KG1 (cell line): Measurements from ENCODE around the gene YTHDF1.

ENCODE experiments used
- DNase-seq: peaks from one replicate; lab custom pipeline; 2025; lab: John Stamatoyannopoulos, UW

The YTHDF1 gene

GRCh38 chr20:63208346-63208909 is 7.5 kb downstream of the YTHDF1 start:
- no peak for DNase-seq

GRCh38 chr20:63206878-63207277 is 9.1 kb downstream of the YTHDF1 start:
- no peak for DNase-seq

- DNase-seq, result no peak
Measured at GRCh38 chr20:63205896-63206295, 10.0 kb downstream of the YTHDF1 start.

GRCh38 chr20:63204362-63204761 is 11.6 kb downstream of the YTHDF1 start:
- DNase-seq, result no peak

- no peak for DNase-seq
Measured at GRCh38 chr20:63202811-63203526, 13.0 kb downstream of the YTHDF1 start.

- DNase-seq, result no peak
Measured at GRCh38 chr20:63202021-63202420, 13.9 kb downstream of the YTHDF1 start.

- no peak for DNase-seq
Measured at GRCh38 chr20:63198606-63199005, 17.3 kb downstream of the YTHDF1 start.

GRCh38 chr20:63196768-63197470 is 19.0 kb downstream of the YTHDF1 start:
- no peak for DNase-seq

GRCh38 chr20:63194797-63195173 is 21.1 kb downstream of the YTHDF1 start:
- no peak for DNase-seq

DNA sequence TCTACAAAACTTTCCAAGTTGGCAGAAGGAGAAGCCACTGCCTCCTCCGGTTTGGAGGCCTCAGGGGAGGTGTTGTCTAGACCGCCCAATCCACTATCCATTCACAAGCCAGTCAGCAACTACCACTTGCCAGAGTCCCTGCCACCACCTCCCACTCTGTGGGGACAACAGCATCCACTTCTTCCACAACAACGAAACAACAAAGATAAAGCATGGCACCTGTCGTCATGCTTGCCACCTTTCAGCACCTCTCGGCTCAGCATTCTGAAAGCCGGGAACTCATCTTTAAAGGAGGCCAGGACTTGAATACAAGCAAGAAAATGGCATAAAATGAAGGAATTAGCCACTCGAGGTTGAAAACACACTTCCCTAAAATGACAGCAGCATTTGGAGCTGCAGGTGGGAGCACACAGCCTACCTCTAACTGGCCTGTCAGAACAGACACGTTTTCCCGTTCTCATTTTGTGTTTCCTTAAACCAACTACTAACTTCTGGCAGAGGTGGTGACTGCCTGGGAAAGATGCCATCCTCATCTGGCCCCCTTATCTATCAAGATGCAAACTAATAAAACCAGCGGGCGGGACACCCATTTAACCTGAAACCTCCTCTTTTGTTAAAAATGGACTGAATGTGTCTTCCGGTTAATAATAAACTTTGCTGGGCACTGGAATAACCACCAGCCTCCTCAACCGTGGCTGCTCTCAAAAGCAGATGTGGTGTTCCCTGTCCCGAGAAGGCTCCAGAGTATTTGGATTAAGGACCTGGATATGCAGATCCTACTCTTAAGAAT is 21.7 kb downstream of the YTHDF1 start:
- DNase-seq, result no peak

- DNase-seq, result no peak
Measured at GRCh38 chr20:63192721-63193120, 23.2 kb downstream of the YTHDF1 start.

- no peak for DNase-seq
Measured at GRCh38 chr20:63191400-63191799, 24.5 kb downstream of the YTHDF1 start.

GRCh38 chr20:63190828-63191227 is 25.1 kb downstream of the YTHDF1 start:
- DNase-seq, result no peak

GRCh38 chr20:63189846-63190559 is 25.9 kb downstream of the YTHDF1 start:
- DNase-seq, result no peak

- DNase-seq, result no peak
Measured at GRCh38 chr20:63189322-63189642, 26.6 kb downstream of the YTHDF1 start.

DNA sequence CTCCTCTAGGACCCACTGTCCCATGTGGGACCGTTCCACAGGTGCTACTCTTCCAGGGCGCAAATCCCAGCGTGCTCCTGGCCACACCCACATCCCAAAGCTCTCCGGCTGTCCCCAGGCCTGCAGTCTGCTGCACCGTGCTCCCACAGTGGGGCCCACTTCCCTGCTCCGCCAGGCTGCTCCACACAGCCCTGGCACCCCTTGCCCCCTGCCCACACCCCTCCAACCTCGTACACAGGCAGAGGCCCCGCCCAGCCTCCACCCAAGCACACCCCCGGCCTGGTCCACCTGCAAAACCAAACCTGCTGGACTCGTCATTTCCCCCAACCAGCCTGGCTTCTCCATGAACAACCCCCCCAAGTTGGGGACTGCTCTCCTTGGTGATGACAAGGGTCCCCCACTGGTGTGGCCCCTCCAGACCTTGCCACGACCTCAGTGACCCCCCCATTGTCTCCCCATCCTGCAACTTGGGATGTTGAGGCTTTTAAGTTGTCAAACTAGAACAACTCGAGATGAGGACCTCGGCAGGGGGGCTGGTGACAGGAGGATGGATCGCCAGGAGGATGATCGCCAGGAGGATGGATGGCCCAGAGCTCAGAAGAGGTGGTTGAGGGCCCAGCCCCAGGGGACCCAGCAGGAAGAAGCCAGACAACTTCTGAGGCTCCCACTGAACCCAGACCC is 27.1 kb downstream of the YTHDF1 start:
- DNase-seq, result no peak

- no peak for DNase-seq
Measured at GRCh38 chr20:63188159-63188442, 27.8 kb downstream of the YTHDF1 start.

- no peak for DNase-seq
Measured at GRCh38 chr20:63187338-63188158, 28.4 kb downstream of the YTHDF1 start.

GRCh38 chr20:63186528-63187316 is 29.2 kb downstream of the YTHDF1 start:
- no peak for DNase-seq

DNA sequence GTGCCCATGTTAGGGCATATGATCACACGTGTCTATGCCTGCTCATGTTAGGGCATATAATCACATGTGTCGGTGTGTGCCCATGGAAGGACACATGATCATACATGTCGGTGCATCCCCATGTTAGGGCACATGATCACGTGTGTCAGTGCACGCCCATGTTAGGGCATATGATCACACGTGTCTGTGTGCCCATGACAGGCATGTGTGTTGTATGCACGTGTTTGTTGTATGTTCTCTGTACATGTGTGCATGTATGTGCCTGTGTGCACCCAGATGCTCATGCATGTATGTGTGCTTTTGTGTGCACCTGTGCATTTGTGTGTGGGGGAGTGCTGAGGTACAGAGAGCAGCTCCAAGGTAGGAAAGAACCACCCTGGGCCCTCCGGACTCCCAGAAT is 29.8 kb downstream of the YTHDF1 start:
- DNase-seq, result no peak
